Body of pancreas (tissue), 4 donors: ENCODE measurements around the gene KDM4C. TPM values are rescaled to one million over a fixed set of nuclear protein-coding genes. Genes with fewer than 3 reads are reported as not detected.

Source experiments
- ATAC-seq: fragments of 150-250 bp; one replicate; pipeline ENCODE4 v1.9.1; 2016
- DNase-seq, 4 donors: peaks; one replicate each; pipeline ENCODE4 v3.0.0-alpha.2; 2019
- H3K27ac ChIP-seq, 4 donors: fragments of 200-600 bp; sonication (generic); 1 replicate in 3 of 4; 2 replicates in 1 of 4; pipeline versions ENCODE4 v1.5.1 to v1.6.1; 2016 to 2019; ENCODE audit warnings: mild to moderate bottlenecking in 1 of 4, mixed read lengths in 1 of 4, moderate library complexity in 1 of 4
- H3K27me3 ChIP-seq, 2 donors: fragments of 200-600 bp; sonication (generic); one replicate each; pipeline ENCODE4 v1.6.0; 2016; ENCODE audit warnings: mild to moderate bottlenecking in 1 of 2
- H3K36me3 ChIP-seq, 2 donors: fragments of 200-600 bp; sonication (generic); replicated peaks in 1 of 2; 2 replicates each; pipeline ENCODE4 v1.5.1; 2016; ENCODE audit warnings: low read depth in 2 of 2; ENCODE audit not compliant: insufficient read depth in 1 of 2
- H3K4me1 ChIP-seq: fragments of 200-600 bp; sonication (generic); one replicate; pipeline ENCODE4 v1.6.0; 2016
- H3K4me3 ChIP-seq, 2 donors: fragments of 200-600 bp; sonication (generic); 1 replicate in 1 of 2; 2 replicates in 1 of 2; pipeline ENCODE4 v1.5.1; 2016 to 2019
- H3K9me3 ChIP-seq, 3 donors: fragments of 200-600 bp; sonication (generic); 1 replicate in 2 of 3; 2 replicates in 1 of 3; pipeline ENCODE4 v1.5.1; 2016
- CTCF ChIP-seq, 7 experiments: fragments of 450-650 bp in 4 of 7; fragments of 200-600 bp in 3 of 7; sonication (generic) in 3 of 7; IDR thresholded peaks; one replicate each; pipeline ENCODE4 v1.5.1; 2016 to 2019; ENCODE audit warnings: antibody characterized with exemption in 7 of 7
- POLR2A ChIP-seq, 3 donors: fragments of 450-650 bp; IDR thresholded peaks; one replicate each; pipeline ENCODE4 v1.6.1; 2016; ENCODE audit warnings: antibody characterized with exemption in 3 of 3, mild to moderate bottlenecking in 2 of 3
- WGBS, 2 donors: methylation state at CpG; one replicate each; pipeline ENCODE4 v1.1.5; 2017; 5-methylcytosine and 5-hydroxymethylcytosine counted together
- intact Hi-C: fragments of 100-400 bp; cut with DNase I; formaldehyde crosslinking; loops from one replicate; pipeline ENCODE4 v1.15.1; 2023
- total RNA-seq, 2 donors: library from RNA; depleted of rRNA; stranded (reverse); fragments of >200 nt; gene quantifications; one replicate each; pipeline ENCODE4 v1.1.0, GENCODE V29; 2016

The KDM4C gene
- total RNA-seq, 2 donors from 2014 or later, result 40.5 to 48.5 TPM

GRCh38 chr9:7210854-7211637 lies 453.3 kb downstream of the KDM4C start:
- Histone ChIP-seq H3K9me3 (no peaks in the 10 kb centered on the region), H3K27me3 (no peaks in the 10 kb centered on the region), H3K4me1 (no peaks in the 10 kb centered on the region), H3K4me3 (no peak overlapping the region), H3K27ac (no peak overlapping the region), H3K36me3 (no peaks in the 10 kb centered on the region)
- ATAC-seq, result no peak
- TF ChIP-seq CTCF (IDR thresholded peaks at IDR 0.05) (no peak), POLR2A (IDR thresholded peaks at IDR 0.05) (no peak)
- 74 to 78% methylated on average over 8 of the region's 8 CpGs for WGBS, 2 donors
- no peak for DNase-seq
- intact Hi-C loops, result no loop called here

- intact Hi-C loops, result no loop called here
- Histone ChIP-seq H3K4me1 (no peaks in the 10 kb centered on the region), H3K9me3 (no peaks in the 10 kb centered on the region), H3K27ac (no peak overlapping the region), H3K27me3 (no peaks in the 10 kb centered on the region), H3K4me3 (no peak overlapping the region), H3K36me3 (no peaks in the 10 kb centered on the region)
- ATAC-seq, result no peak
- no peak for DNase-seq
- 78 to 80% methylated on average over 3 of the region's 3 CpGs for whole genome bisulfite sequencing, 2 donors
- TF ChIP-seq CTCF (IDR thresholded peaks at IDR 0.05), result no peak
- no peak for TF ChIP-seq POLR2A (IDR thresholded peaks at IDR 0.05)
These were observed 453.9 kb downstream of the KDM4C start for GRCh38 chr9:7211657-7212056.

GRCh38 chr9:7212101-7212500 lies 454.3 kb downstream of the KDM4C start:
- 38 to 41% methylated on average over 4 of the region's 4 CpGs for WGBS, 2 donors
- TF ChIP-seq POLR2A (IDR thresholded peaks at IDR 0.05) (no peak), CTCF (IDR thresholded peaks at IDR 0.05) (no peak)

GRCh38 chr9:7216004-7216841 lies 458.4 kb downstream of the KDM4C start:
- intact Hi-C loops, result no loop called here
- no peak overlapping the region for H3K4me3 ChIP-seq
- H3K27me3 ChIP-seq, result no peaks in the 10 kb centered on the region
- TF ChIP-seq POLR2A (IDR thresholded peaks at IDR 0.05) (no peak), CTCF (IDR thresholded peaks at IDR 0.05) (no peak)
- no peaks in the 10 kb centered on the region for H3K36me3 ChIP-seq
- H3K4me1 ChIP-seq, result no peaks in the 10 kb centered on the region
- no peak for ATAC-seq
- DNase-seq, result peak in 1 of 4 donors; percentile 3
- H3K9me3 ChIP-seq, result no peaks in the 10 kb centered on the region
- no peak overlapping the region for H3K27ac ChIP-seq
- 49 to 65% methylated on average over 7 of the region's 7 CpGs for WGBS, 2 donors

More at GRCh38 chr9:7212101-7212500, 454.3 kb downstream of the KDM4C start:
- Histone ChIP-seq H3K9me3 (no peaks in the 10 kb centered on the region), H3K36me3 (no peaks in the 10 kb centered on the region), H3K4me1 (no peaks in the 10 kb centered on the region), H3K27me3 (no peaks in the 10 kb centered on the region), H3K27ac (no peak overlapping the region), H3K4me3 (no peak overlapping the region)
- intact Hi-C loops, result no loop called here
- no peak for DNase-seq
- ATAC-seq, result no peak
